HCT116 (cell line): ENCODE data around the gene DCAF6.

Experiments used
- EZH2 ChIP-seq: fragments of 200-600 bp; sonication (generic); IDR thresholded peaks from 2 replicates; pipeline ENCODE4 v1.6.1; 2017; ENCODE audit warnings: antibody characterized with exemption, mixed run types
- EZH2phosphoT487 ChIP-seq: fragments of 200-600 bp; IDR thresholded peaks from 2 replicates; pipeline ENCODE4 v1.6.1; 2018; ENCODE audit warnings: antibody characterized with exemption, borderline replicate concordance
- POLR2A ChIP-seq: IDR thresholded peaks from 2 replicates; pipeline ENCODE4 v1.7.0; 2011; ENCODE audit warnings: borderline replicate concordance; ENCODE audit not compliant: insufficient read depth, insufficient read length; ENCODE audit errors: extremely low read depth
- POLR2AphosphoS5 ChIP-seq: IDR thresholded peaks from 2 replicates; pipeline ENCODE4 v1.6.1; 2011; ENCODE audit warnings: mild to moderate bottlenecking, low read depth, low read length, moderate library complexity
- SIN3A ChIP-seq: IDR thresholded peaks from 2 replicates; pipeline ENCODE4 v1.6.1; 2012; ENCODE audit warnings: low read depth
- TF ChIP-seq, protein P1 (sequence below), 3 experiments: fragments of 200-600 bp in 1 of 3; sonication (generic) in 1 of 3; IDR thresholded peaks in 2 of 3; conservative IDR thresholded peaks in 1 of 3; 2 replicates each; pipeline ENCODE4 v1.5.1; 2012 to 2017; ENCODE audit warnings: low read depth in 2 of 3, low read length in 2 of 3, antibody characterized with exemption in 1 of 3, borderline replicate concordance in 1 of 3, control low read depth in 1 of 3, mild to moderate bottlenecking in 1 of 3, mixed read lengths in 1 of 3, mixed run types in 1 of 3, moderate library complexity in 1 of 3; ENCODE audit not compliant: insufficient read depth in 1 of 3
- TF ChIP-seq, protein P2 (sequence below): IDR thresholded peaks from 2 replicates; pipeline ENCODE4 v1.6.1; 2012
- TF ChIP-seq, protein P3 (sequence below): IDR thresholded peaks from 2 replicates; pipeline ENCODE4 v1.6.1; 2012; ENCODE audit warnings: low read depth

DNA sequence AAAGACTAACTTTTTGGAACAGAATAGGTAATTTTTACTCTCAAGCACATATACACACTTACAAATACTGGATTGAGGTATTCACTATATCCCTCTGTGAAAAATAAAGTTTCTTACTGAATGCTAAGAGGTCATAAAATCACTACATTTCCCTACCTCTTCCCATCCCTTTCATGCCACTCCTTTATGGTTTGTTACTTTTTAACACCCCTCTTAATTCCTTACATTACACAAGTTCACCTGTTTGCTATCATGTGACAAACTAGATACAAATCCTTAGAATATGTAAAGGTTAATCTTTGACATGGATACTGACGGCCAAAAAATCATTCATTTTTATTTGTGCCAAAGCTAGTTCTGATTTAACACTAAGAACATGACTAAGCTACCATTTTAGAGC lies 6.8 kb upstream of the DCAF6 start:
- TF ChIP-seq, protein P1, sequence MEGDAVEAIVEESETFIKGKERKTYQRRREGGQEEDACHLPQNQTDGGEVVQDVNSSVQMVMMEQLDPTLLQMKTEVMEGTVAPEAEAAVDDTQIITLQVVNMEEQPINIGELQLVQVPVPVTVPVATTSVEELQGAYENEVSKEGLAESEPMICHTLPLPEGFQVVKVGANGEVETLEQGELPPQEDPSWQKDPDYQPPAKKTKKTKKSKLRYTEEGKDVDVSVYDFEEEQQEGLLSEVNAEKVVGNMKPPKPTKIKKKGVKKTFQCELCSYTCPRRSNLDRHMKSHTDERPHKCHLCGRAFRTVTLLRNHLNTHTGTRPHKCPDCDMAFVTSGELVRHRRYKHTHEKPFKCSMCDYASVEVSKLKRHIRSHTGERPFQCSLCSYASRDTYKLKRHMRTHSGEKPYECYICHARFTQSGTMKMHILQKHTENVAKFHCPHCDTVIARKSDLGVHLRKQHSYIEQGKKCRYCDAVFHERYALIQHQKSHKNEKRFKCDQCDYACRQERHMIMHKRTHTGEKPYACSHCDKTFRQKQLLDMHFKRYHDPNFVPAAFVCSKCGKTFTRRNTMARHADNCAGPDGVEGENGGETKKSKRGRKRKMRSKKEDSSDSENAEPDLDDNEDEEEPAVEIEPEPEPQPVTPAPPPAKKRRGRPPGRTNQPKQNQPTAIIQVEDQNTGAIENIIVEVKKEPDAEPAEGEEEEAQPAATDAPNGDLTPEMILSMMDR (IDR thresholded peaks at IDR 0.05 in 2 of 3, conservative IDR thresholded peaks at IDR 0.05 in 1 of 3; ENCODE audit: borderline replicate concordance in 1 of 3, insufficient read depth in 1 of 3, low read depth in 2 of 3, low read length in 2 of 3), result no peak
- no peak for TF ChIP-seq POLR2AphosphoS5
- no peak for TF ChIP-seq SIN3A
- no peak for TF ChIP-seq EZH2phosphoT487
- no peak for TF ChIP-seq EZH2
- TF ChIP-seq POLR2A, result no peak
- TF ChIP-seq, protein P2, sequence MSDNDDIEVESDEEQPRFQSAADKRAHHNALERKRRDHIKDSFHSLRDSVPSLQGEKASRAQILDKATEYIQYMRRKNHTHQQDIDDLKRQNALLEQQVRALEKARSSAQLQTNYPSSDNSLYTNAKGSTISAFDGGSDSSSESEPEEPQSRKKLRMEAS, result no peak
- TF ChIP-seq, protein P3, sequence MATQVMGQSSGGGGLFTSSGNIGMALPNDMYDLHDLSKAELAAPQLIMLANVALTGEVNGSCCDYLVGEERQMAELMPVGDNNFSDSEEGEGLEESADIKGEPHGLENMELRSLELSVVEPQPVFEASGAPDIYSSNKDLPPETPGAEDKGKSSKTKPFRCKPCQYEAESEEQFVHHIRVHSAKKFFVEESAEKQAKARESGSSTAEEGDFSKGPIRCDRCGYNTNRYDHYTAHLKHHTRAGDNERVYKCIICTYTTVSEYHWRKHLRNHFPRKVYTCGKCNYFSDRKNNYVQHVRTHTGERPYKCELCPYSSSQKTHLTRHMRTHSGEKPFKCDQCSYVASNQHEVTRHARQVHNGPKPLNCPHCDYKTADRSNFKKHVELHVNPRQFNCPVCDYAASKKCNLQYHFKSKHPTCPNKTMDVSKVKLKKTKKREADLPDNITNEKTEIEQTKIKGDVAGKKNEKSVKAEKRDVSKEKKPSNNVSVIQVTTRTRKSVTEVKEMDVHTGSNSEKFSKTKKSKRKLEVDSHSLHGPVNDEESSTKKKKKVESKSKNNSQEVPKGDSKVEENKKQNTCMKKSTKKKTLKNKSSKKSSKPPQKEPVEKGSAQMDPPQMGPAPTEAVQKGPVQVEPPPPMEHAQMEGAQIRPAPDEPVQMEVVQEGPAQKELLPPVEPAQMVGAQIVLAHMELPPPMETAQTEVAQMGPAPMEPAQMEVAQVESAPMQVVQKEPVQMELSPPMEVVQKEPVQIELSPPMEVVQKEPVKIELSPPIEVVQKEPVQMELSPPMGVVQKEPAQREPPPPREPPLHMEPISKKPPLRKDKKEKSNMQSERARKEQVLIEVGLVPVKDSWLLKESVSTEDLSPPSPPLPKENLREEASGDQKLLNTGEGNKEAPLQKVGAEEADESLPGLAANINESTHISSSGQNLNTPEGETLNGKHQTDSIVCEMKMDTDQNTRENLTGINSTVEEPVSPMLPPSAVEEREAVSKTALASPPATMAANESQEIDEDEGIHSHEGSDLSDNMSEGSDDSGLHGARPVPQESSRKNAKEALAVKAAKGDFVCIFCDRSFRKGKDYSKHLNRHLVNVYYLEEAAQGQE, result no peak
